ENCODE results near the gene SFT2D1. TPM values are rescaled to one million over a fixed set of nuclear protein-coding genes. Genes with fewer than 3 reads are reported as not detected.

Gene SFT2D1
- total RNA-seq, 1 donor from 2014 or later = 52.8 TPM

GRCh38 chr6:166279393-166279679 lies 63.0 kb downstream of the SFT2D1 start:
- Histone ChIP-seq H3K27ac (no peak overlapping the region), H3K27me3 (ENCODE audit: low read depth) (peaks cover 4% of the 10 kb centered on the region), H3K4me3 (no peak overlapping the region), H3K4me1 (no peaks in the 10 kb centered on the region), H3K9me3 (no peaks in the 10 kb centered on the region), H3K36me3 (no peaks in the 10 kb centered on the region)
- TF ChIP-seq CTCF (IDR thresholded peaks at IDR 0.05) = no peak
- DNase-seq (no peak), ATAC-seq (no peak)
- intact Hi-C loops (cut with DNase I) = no loop called here

- intact Hi-C loops (cut with DNase I) = no loop called here
- Histone ChIP-seq H3K9me3 (no peaks in the 10 kb centered on the region), H3K27ac (no peak overlapping the region), H3K36me3 (no peaks in the 10 kb centered on the region), H3K4me3 (no peak overlapping the region), H3K27me3 (ENCODE audit: low read depth) (peaks cover 2% of the 10 kb centered on the region), H3K4me1 (no peaks in the 10 kb centered on the region)
- no peak for ATAC-seq
- no peak for TF ChIP-seq CTCF (IDR thresholded peaks at IDR 0.05)
- no peak for DNase-seq
Observed at GRCh38 chr6:166278579-166279392, 63.6 kb downstream of the SFT2D1 start.

- TF ChIP-seq CTCF (IDR thresholded peaks at IDR 0.05) = no peak
- no peaks in the 10 kb centered on the region for H3K27me3 ChIP-seq (ENCODE audit: low read depth)
- no peaks in the 10 kb centered on the region for H3K36me3 ChIP-seq
- intact Hi-C loops (cut with DNase I) = no loop called here
- H3K4me1 ChIP-seq = no peaks in the 10 kb centered on the region
- ATAC-seq (no peak), DNase-seq (no peak)
- H3K27ac ChIP-seq = no peak overlapping the region
- H3K9me3 ChIP-seq = no peaks in the 10 kb centered on the region
- no peak overlapping the region for H3K4me3 ChIP-seq
Observed at GRCh38 chr6:166277892-166278578, 64.3 kb downstream of the SFT2D1 start.

DNA sequence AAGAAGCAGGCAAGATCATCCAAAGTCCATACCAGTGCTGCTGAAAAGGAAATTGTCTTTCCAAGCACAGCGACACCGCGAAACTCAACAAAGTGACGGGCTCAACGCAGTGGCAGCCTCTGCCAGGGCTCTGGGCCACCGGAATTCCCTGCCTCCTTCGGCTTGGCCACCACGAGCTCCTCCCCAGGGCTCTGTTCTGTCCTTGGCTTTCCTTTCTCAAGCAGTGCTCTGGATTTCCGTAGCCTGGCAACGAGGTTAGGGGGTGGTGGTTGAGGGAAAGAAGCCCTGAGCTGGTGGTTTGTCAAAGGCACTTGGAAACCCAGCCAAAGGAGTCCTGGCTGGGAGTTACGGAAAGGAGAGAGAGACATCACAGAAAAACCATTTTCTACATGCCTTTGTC lies 65.3 kb downstream of the SFT2D1 start:
- TF ChIP-seq CTCF (IDR thresholded peaks at IDR 0.05) = no peak
- H3K27ac ChIP-seq = no peak overlapping the region
- H3K4me1 ChIP-seq = no peaks in the 10 kb centered on the region
- H3K4me3 ChIP-seq = no peak overlapping the region
- no peak for DNase-seq
- no peaks in the 10 kb centered on the region for H3K36me3 ChIP-seq
- H3K27me3 ChIP-seq (ENCODE audit: low read depth) = no peaks in the 10 kb centered on the region
- intact Hi-C loops (cut with DNase I) = no loop called here
- ATAC-seq = peak in 1 of 2 donors; percentile 49
- no peaks in the 10 kb centered on the region for H3K9me3 ChIP-seq

- intact Hi-C loops (cut with DNase I) = no loop called here
- H3K27me3 ChIP-seq (ENCODE audit: low read depth) = no peaks in the 10 kb centered on the region
- H3K4me1 ChIP-seq = no peaks in the 10 kb centered on the region
- TF ChIP-seq CTCF (IDR thresholded peaks at IDR 0.05) = peak; percentile 99
- no peaks in the 10 kb centered on the region for H3K9me3 ChIP-seq
- H3K36me3 ChIP-seq = no peaks in the 10 kb centered on the region
- H3K4me3 ChIP-seq = no peak overlapping the region
- ATAC-seq (peak; percentile 90 to 91), DNase-seq (peak; percentile 87)
- H3K27ac ChIP-seq = no peak overlapping the region
Observed at GRCh38 chr6:166275714-166276166, 66.6 kb downstream of the SFT2D1 start.
